Measurements from ENCODE around the gene SOST.

Gene SOST

DNA sequence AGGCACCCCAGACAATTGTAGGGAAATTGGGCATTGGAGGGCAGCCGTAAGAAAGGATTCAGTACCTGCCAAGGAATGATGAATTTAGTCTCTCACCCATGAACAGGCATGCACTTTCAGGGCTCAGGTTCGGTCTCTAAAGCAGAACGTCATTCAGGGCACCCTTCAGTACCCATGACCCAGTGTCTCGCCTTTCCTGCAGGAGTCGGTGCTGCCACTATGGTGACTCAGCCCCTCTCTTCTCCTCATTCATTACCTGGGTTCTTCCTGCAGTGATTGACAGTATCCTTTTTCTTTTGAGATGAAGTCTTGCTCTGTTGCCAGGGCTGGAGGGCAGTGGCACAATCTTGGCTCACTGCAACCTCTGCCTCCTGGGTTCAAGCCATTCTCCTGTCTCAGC is 8.4 kb downstream of the SOST start (continued):
- TF ChIP-seq, protein P1, sequence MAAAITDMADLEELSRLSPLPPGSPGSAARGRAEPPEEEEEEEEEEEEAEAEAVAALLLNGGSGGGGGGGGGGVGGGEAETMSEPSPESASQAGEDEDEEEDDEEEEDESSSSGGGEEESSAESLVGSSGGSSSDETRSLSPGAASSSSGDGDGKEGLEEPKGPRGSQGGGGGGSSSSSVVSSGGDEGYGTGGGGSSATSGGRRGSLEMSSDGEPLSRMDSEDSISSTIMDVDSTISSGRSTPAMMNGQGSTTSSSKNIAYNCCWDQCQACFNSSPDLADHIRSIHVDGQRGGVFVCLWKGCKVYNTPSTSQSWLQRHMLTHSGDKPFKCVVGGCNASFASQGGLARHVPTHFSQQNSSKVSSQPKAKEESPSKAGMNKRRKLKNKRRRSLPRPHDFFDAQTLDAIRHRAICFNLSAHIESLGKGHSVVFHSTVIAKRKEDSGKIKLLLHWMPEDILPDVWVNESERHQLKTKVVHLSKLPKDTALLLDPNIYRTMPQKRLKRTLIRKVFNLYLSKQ (tag by site-specific recombination; IDR thresholded peaks at IDR 0.05; ENCODE audit: borderline replicate concordance): no peak
- TF ChIP-seq ZBTB17 (tag by site-specific recombination; IDR thresholded peaks at IDR 0.05) (no peak), ZBTB7A (tag by site-specific recombination; IDR thresholded peaks at IDR 0.05; ENCODE audit: low read depth) (no peak), ZNF132 (tag by site-specific recombination; IDR thresholded peaks at IDR 0.05; ENCODE audit: borderline replicate concordance) (no peak), TRIM28 (IDR thresholded peaks at IDR 0.05; ENCODE audit: borderline replicate concordance, low read length) (no peak)

DNA sequence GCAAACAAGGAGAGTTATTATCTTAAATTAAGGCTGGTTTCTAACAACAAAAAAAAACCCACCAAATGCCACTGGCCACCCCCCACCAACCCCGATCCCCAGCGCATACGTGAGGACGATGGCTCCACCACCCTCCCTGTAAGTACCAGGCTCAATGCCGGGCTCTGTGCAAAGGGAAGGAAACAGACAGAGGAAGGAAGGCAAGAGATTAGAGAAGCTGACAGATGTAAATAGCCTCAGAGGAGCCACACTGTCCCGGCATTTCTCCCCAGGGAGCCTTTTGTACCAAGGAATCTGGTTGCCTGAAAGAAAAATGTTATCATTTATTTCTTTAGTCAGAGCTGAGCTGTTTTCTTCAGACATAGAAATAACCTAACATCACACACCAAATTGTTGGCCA is 13.1 kb downstream of the SOST start:
- no peak overlapping the region for H3K27ac ChIP-seq (ENCODE audit: extremely low read depth, low read depth, low read length)
- no peaks in the 10 kb centered on the region; the same call in 1 of the 2 replicates for H3K4me1 ChIP-seq (ENCODE audit: control insufficient read depth, insufficient read depth, low read length)
- no peak overlapping the region for H3K4me3 ChIP-seq (ENCODE audit: low read depth, low read length)
- H3K36me3 ChIP-seq (ENCODE audit: control insufficient read depth in 2 of 2, insufficient read depth in 1 of 2, low read length in 2 of 2): no peaks in the 10 kb centered on the region
- ChIA-PET POLR2A (interaction anchor here (0.5 kb wide), 1 partner anchor 24 kb away, joined by 6 read pairs; no protein-coding TSS in a partner anchor), CTCF (interaction anchor here (0.5 to 2.4 kb wide), 4 partner anchors 15 to 386 kb away, joined by 3 to 20 read pairs (median 4); no protein-coding TSS in a partner anchor)
- H3K9me3 ChIP-seq (ENCODE audit: control insufficient read depth, insufficient read depth, low read depth, low read length): no peaks in the 10 kb centered on the region
- no peak for TF ChIP-seq ZNF837 (tag by site-specific recombination; IDR thresholded peaks at IDR 0.05)
- TF ChIP-seq ZBTB21 (tag by site-specific recombination; IDR thresholded peaks at IDR 0.05): no peak
- TF ChIP-seq TRIM28 (IDR thresholded peaks at IDR 0.05; ENCODE audit: borderline replicate concordance, low read length): peak; percentile 28; the same call in 1 of the 2 replicates

DNA sequence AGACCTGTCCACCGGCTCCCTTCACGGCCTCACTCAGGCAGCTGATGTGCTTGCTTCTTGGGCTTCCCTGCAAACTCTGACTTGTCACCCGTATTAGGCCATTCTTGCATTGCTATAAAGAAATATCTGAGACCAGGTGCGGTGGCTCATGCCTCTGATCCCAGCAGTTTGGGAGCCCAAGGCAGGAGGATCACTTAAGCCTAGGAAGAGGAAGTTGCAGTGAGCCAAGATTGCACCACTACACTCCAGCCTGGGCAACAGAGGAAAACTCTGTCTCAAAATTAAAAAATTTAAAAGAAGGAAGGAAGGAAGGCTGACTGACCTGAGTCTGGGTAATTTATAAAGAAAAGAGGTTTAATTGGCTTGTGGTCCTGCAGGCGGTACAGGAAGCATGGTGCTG is 17.0 kb downstream of the SOST start:
- H3K4me1 ChIP-seq (ENCODE audit: control insufficient read depth, insufficient read depth, low read length): no peaks in the 10 kb centered on the region; the same call in 1 of the 2 replicates
- ChIA-PET CTCF (interaction anchor here (1.0 to 2.2 kb wide), 7 partner anchors 13 to 69 kb away, joined by 3 to 11 read pairs (median 6); partner anchors contain the start of gene SOST), POLR2A (interaction anchor here (0.6 kb wide), 1 partner anchor 217 kb away, joined by 3 read pairs; no protein-coding TSS in a partner anchor)
- H3K9me3 ChIP-seq (ENCODE audit: control insufficient read depth, insufficient read depth, low read depth, low read length): no peaks in the 10 kb centered on the region
- H3K4me3 ChIP-seq (ENCODE audit: low read depth, low read length): no peak overlapping the region
- no peaks in the 10 kb centered on the region for H3K36me3 ChIP-seq (ENCODE audit: control insufficient read depth in 2 of 2, insufficient read depth in 1 of 2, low read length in 2 of 2)
- H3K27ac ChIP-seq (ENCODE audit: extremely low read depth, low read depth, low read length): no peak overlapping the region
- TF ChIP-seq BCL11B (tag by site-specific recombination; IDR thresholded peaks at IDR 0.05; ENCODE audit: low read depth) (no peak), ZNF830 (tag by site-specific recombination; IDR thresholded peaks at IDR 0.05; ENCODE audit: low read depth) (no peak)
- TF ChIP-seq, protein P2, sequence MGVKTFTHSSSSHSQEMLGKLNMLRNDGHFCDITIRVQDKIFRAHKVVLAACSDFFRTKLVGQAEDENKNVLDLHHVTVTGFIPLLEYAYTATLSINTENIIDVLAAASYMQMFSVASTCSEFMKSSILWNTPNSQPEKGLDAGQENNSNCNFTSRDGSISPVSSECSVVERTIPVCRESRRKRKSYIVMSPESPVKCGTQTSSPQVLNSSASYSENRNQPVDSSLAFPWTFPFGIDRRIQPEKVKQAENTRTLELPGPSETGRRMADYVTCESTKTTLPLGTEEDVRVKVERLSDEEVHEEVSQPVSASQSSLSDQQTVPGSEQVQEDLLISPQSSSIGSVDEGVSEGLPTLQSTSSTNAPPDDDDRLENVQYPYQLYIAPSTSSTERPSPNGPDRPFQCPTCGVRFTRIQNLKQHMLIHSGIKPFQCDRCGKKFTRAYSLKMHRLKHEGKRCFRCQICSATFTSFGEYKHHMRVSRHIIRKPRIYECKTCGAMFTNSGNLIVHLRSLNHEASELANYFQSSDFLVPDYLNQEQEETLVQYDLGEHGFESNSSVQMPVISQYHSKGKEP (tag by site-specific recombination; IDR thresholded peaks at IDR 0.05): no peak

DNA sequence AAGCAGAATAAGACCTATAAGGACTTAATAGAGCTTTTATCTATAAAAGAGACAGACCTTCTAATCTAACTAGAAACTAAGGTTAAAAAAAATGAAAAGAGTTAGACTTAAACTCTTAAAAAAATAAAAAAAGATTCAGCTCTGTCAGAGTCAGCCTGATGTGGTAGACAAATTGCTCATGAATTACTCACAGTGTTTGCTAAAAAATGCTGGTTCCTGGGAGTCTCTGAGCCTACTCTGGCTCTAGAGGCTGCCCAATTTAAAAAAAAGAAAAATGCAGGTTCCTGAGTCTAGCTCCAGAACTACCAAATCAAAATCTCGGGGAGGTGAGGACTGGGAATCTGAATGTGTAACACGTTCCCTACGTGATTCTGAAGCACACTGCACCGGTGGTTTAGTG is 18.1 kb downstream of the SOST start:
- Histone ChIP-seq H3K4me1 (ENCODE audit: control insufficient read depth, insufficient read depth, low read length) (no peaks in the 10 kb centered on the region), H3K36me3 (ENCODE audit: control insufficient read depth in 2 of 2, insufficient read depth in 1 of 2, low read length in 2 of 2) (no peaks in the 10 kb centered on the region), H3K9me3 (ENCODE audit: control insufficient read depth, insufficient read depth, low read depth, low read length) (no peaks in the 10 kb centered on the region), H3K4me3 (ENCODE audit: low read depth, low read length) (no peak overlapping the region), H3K27ac (ENCODE audit: extremely low read depth, low read depth, low read length) (no peak overlapping the region)
- ChIA-PET POLR2A (interaction anchor here (0.6 kb wide), 1 partner anchor 113 kb away, joined by 3 read pairs; no protein-coding TSS in a partner anchor), CTCF (interaction anchor here (0.6 to 2.2 kb wide), 6 partner anchors 20 to 124 kb away, joined by 3 to 11 read pairs (median 3); no protein-coding TSS in a partner anchor)
- TF ChIP-seq ZNF184 (tag by site-specific recombination; IDR thresholded peaks at IDR 0.05) (no peak), GLIS2 (tag by site-specific recombination; IDR thresholded peaks at IDR 0.05) (no peak), ZBTB20 (tag by site-specific recombination; IDR thresholded peaks at IDR 0.05) (no peak), ZNF132 (tag by site-specific recombination; IDR thresholded peaks at IDR 0.05; ENCODE audit: borderline replicate concordance) (no peak), ZNF223 (tag by site-specific recombination; IDR thresholded peaks at IDR 0.05) (no peak), ZNF221 (tag by site-specific recombination; IDR thresholded peaks at IDR 0.05; ENCODE audit: borderline replicate concordance) (no peak), GLI4 (tag by site-specific recombination; IDR thresholded peaks at IDR 0.05) (no peak)
- TF ChIP-seq, protein P3, sequence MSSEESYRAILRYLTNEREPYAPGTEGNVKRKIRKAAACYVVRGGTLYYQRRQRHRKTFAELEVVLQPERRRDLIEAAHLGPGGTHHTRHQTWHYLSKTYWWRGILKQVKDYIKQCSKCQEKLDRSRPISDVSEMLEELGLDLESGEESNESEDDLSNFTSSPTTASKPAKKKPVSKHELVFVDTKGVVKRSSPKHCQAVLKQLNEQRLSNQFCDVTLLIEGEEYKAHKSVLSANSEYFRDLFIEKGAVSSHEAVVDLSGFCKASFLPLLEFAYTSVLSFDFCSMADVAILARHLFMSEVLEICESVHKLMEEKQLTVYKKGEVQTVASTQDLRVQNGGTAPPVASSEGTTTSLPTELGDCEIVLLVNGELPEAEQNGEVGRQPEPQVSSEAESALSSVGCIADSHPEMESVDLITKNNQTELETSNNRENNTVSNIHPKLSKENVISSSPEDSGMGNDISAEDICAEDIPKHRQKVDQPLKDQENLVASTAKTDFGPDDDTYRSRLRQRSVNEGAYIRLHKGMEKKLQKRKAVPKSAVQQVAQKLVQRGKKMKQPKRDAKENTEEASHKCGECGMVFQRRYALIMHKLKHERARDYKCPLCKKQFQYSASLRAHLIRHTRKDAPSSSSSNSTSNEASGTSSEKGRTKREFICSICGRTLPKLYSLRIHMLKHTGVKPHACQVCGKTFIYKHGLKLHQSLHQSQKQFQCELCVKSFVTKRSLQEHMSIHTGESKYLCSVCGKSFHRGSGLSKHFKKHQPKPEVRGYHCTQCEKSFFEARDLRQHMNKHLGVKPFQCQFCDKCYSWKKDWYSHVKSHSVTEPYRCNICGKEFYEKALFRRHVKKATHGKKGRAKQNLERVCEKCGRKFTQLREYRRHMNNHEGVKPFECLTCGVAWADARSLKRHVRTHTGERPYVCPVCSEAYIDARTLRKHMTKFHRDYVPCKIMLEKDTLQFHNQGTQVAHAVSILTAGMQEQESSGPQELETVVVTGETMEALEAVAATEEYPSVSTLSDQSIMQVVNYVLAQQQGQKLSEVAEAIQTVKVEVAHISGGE (tag by site-specific recombination; conservative IDR thresholded peaks at IDR 0.05; ENCODE audit: low read depth): no peak
- TF ChIP-seq, protein P4, sequence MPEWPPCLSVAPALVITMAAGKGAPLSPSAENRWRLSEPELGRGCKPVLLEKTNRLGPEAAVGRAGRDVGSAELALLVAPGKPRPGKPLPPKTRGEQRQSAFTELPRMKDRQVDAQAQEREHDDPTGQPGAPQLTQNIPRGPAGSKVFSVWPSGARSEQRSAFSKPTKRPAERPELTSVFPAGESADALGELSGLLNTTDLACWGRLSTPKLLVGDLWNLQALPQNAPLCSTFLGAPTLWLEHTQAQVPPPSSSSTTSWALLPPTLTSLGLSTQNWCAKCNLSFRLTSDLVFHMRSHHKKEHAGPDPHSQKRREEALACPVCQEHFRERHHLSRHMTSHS (tag by site-specific recombination; IDR thresholded peaks at IDR 0.05): no peak
- TF ChIP-seq, protein P5, sequence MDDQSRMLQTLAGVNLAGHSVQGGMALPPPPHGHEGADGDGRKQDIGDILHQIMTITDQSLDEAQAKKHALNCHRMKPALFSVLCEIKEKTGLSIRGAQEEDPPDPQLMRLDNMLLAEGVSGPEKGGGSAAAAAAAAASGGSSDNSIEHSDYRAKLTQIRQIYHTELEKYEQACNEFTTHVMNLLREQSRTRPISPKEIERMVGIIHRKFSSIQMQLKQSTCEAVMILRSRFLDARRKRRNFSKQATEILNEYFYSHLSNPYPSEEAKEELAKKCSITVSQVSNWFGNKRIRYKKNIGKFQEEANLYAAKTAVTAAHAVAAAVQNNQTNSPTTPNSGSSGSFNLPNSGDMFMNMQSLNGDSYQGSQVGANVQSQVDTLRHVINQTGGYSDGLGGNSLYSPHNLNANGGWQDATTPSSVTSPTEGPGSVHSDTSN (CRISPR knock-in tag; IDR thresholded peaks at IDR 0.05): no peak
